Motor neuron (in vitro differentiated cells): ENCODE data around the gene ANKRD22. TPM values are rescaled to one million over a fixed set of nuclear protein-coding genes. Genes with fewer than 3 reads are reported as not detected.

Source experiments
- ATAC-seq, 8 experiments: fragments of 200-7000 bp; cut with Tn5 transposase; replicated peaks in 6 of 8; 2 replicates each; pipeline ENCODE4 v1.8.0; 2021; ENCODE audit warnings: mild to moderate bottlenecking in 8 of 8, moderate library complexity in 8 of 8
- H3K27ac ChIP-seq, 2 donors: fragments of 250-450 bp; sonication (Bioruptor Pico); 2 replicates each; pipeline ENCODE4 v1.9.0; 2021; ENCODE audit warnings: antibody characterized with exemption in 2 of 2, mild to moderate bottlenecking in 2 of 2, moderate library complexity in 1 of 2
- H3K4me1 ChIP-seq, 2 donors: fragments of 250-450 bp; sonication (Bioruptor Pico); replicated peaks in 1 of 2; 2 replicates each; pipeline ENCODE4 v1.6.1; 2021; ENCODE audit warnings: antibody characterized with exemption in 2 of 2, mild to moderate bottlenecking in 2 of 2, moderate library complexity in 1 of 2
- H3K4me3 ChIP-seq, 5 donors: fragments of 250-450 bp; sonication (Bioruptor Pico); 2 replicates each; pipeline ENCODE4 v1.9.0; 2021; ENCODE audit warnings: antibody characterized with exemption in 5 of 5, mild to moderate bottlenecking in 5 of 5, moderate library complexity in 4 of 5
- WGBS, 10 experiments: fragments of 450-650 bp; shearing (Covaris generic); methylation state at CpG; one replicate each; pipeline ENCODE4 v1.0.0; 2022; 5-methylcytosine and 5-hydroxymethylcytosine counted together
- in situ Hi-C, 9 experiments: fragments of 400-800 bp; cut with MboI; loops; one replicate each; pipeline ENCODE4 v1.15.0; 2021; ENCODE audit warnings: low sequenced_read_pairs in 9 of 9, low pct_unique_long_range_greater_than_20kb in 2 of 9; ENCODE audit not compliant: unreplicated experiment in 9 of 9
- total RNA-seq, 8 experiments: library from RNA; unstranded; fragments of 300-600 nt; gene quantifications; 2 replicates each; pipeline versions ENCODE4 v1.2.3 to v1.2.4, GENCODE V29; 2022

The ANKRD22 gene
- 10 to 100 TPM in 1 of 8 experiments, under 1 TPM in 1, not detected in 6; 0.28 to 15.9 TPM for total RNA-seq

- Histone ChIP-seq H3K27ac (no peak within 1 kb of the TSS), H3K4me1 (no peaks in the 10 kb centered on the region), H3K4me3 (no peak within 1 kb of the TSS)
- in situ Hi-C loops = no loop called here
- 29 to 90% (median 78%) methylated on average over 1 to 5 of the region's 5 CpGs; no CpG with 5 or more reads in 1 of the 10 experiments for WGBS, 10 experiments
- peak in 2 of 8 experiments; percentile 65 to 67 for ATAC-seq
Measured at GRCh38 chr10:88851706-88852105, at the start of gene ANKRD22. Gene ANKRD22, minus strand, starts transcription at chr10:88851844. Its CDS starts 237 bp downstream, at chr10:88851607.

GRCh38 chr10:88899886-88900285 lies 48.2 kb upstream of the ANKRD22 start:
- in situ Hi-C loops = no loop called here
- H3K4me3 ChIP-seq = no peak overlapping the region
- ATAC-seq = no peak
- no peak overlapping the region for H3K27ac ChIP-seq
- H3K4me1 ChIP-seq = no peaks in the 10 kb centered on the region
- WGBS, 10 experiments = 83 to 100% (median 96%) methylated on average over 2 of the region's 2 CpGs; no CpG with 5 or more reads in 3 of the 10 experiments

DNA sequence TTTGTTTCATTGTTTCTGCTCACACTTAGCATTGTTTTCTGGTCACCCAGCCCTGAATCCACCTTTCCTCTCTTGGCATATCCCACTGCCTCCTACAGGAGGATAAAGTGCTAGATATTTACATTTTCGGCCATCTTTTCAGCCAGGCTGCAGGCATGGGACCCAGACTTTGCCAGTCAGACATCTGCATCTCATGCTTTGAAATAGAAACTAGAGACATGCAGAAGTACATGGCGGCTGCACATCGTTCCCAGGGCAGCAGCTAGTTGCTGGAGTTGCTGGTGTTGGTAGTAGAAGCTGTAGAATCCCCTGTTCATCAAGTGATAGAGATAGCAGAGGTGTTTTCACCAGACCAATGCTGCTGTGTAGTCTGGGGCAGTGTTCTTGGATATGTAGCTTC lies 47.1 kb upstream of the ANKRD22 start:
- no peaks in the 10 kb centered on the region for H3K4me1 ChIP-seq
- H3K27ac ChIP-seq = no peak overlapping the region
- in situ Hi-C loops = no loop called here
- no peak for ATAC-seq
- WGBS, 10 experiments = 75 to 100% (median 93%) methylated on average over 1 to 3 of the region's 3 CpGs; no CpG with 5 or more reads in 1 of the 10 experiments
- no peak overlapping the region for H3K4me3 ChIP-seq

DNA sequence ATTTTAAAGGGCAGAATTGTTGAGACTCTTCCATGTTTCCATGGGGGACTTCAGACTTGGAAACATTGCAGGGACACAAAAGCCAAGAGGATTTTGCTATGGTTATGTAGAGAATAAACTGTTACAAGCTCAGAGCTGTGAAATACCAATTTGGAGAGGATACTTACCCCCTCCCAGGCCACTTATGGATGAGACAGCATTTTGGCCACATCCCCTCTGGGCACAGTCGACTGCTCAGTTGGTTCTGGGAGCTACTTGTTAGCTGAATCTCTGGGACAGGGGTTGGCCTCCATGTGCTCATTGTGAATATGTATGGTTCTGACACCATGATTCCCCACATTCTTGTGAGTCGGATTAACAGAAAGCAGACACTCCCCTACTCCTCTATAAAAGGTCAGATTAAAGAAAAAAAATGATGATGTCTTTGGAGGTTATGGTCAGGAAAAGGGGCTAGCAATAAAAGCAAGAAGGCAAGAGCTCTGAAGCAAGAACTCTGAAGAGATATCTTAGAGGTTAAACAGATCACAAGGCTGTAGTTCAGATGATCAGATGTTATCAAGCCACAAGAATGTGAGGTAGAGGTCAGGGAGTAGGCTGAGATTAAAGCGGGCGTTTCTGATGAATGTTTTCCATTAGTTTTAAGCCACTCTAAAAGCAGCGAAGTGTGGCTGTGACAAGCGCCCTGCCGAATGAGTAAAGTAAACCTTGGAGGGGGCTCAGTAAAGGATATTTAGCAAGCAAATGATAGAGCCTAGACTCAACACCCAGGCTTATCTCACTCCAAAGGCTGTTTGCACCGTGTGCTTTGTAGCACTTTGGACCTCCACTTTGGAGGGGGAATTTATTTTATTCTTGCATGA lies 45.6 kb upstream of the ANKRD22 start:
- Histone ChIP-seq H3K4me1 (no peaks in the 10 kb centered on the region), H3K4me3 (no peak overlapping the region), H3K27ac (no peak overlapping the region)
- in situ Hi-C loops = no loop called here
- ATAC-seq = peak in 6 of 8 experiments; percentile 25 to 93 (median 84)
- WGBS, 10 experiments = 0 to 97% (median 77%) methylated on average over 1 to 8 of the region's 8 CpGs

DNA sequence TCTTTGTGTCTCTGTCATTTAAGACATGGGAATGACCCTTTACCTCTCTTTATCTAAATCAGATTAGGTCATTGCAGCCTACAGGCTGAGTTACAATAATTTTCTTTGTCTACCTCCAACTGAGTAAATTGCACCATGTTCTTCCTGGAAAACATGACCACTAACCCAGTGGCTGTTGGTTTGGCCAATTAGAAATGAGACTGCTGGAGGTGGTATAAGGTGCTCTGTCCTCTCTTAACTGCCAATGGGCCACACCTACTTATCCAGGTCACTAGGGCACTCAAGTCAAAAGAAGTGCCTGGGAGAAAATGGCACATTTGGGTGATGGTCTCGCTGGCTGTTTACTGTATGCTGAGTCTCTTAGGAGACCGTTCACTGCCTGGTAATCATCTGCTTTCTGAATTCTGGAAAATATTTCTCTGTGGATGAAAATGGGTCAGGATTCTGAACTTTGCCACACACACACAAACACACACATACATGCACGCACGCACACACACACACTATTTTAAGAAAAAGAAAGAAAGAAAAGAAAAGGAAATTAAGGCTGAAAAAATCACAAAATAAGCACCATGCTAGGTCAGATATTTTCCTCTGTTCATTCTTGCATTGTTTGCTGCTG lies 44.8 kb upstream of the ANKRD22 start:
- 40 to 100% (median 90%) methylated on average over 1 to 4 of the region's 4 CpGs; no CpG with 5 or more reads in 1 of the 10 experiments for WGBS, 10 experiments
- Histone ChIP-seq H3K4me3 (no peak overlapping the region), H3K4me1 (no peaks in the 10 kb centered on the region), H3K27ac (no peak overlapping the region)
- in situ Hi-C loops = no loop called here
- ATAC-seq = peak in 3 of 8 experiments; percentile 10 to 75 (median 15)

- no peaks in the 10 kb centered on the region for H3K4me1 ChIP-seq
- no peak overlapping the region for H3K4me3 ChIP-seq
- 88 to 100% (median 100%) methylated on average over 1 of the region's 1 CpG; no CpG with 5 or more reads in 5 of the 10 experiments for WGBS, 10 experiments
- in situ Hi-C loops = no loop called here
- no peak overlapping the region for H3K27ac ChIP-seq
- no peak for ATAC-seq
Measured at GRCh38 chr10:88895250-88895649, 43.6 kb upstream of the ANKRD22 start.

DNA sequence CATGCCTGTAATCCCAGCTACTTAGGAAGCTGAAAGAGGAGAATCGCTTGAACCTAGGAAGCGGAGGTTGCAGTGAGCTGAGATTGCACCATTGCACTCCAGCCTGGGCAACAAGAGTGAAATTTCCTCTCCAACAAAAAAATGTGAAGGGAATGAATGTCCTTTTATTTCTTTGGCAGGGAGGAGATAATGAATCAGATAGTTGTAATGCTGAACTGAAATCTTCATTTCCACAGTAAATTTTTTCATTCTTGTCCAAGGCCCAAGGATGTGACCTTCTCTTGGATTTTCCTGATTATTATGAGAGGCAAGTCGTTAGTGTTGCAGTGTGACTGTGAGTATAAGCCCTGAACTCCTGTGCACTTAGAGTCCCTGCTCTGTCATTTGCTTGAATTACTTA lies 42.0 kb upstream of the ANKRD22 start:
- Histone ChIP-seq H3K27ac (no peak overlapping the region), H3K4me1 (no peaks in the 10 kb centered on the region), H3K4me3 (no peak overlapping the region)
- in situ Hi-C loops = no loop called here
- 0 to 100% (median 60%) methylated on average over 1 to 3 of the region's 3 CpGs; no CpG with 5 or more reads in 3 of the 10 experiments for WGBS, 10 experiments
- no peak for ATAC-seq

DNA sequence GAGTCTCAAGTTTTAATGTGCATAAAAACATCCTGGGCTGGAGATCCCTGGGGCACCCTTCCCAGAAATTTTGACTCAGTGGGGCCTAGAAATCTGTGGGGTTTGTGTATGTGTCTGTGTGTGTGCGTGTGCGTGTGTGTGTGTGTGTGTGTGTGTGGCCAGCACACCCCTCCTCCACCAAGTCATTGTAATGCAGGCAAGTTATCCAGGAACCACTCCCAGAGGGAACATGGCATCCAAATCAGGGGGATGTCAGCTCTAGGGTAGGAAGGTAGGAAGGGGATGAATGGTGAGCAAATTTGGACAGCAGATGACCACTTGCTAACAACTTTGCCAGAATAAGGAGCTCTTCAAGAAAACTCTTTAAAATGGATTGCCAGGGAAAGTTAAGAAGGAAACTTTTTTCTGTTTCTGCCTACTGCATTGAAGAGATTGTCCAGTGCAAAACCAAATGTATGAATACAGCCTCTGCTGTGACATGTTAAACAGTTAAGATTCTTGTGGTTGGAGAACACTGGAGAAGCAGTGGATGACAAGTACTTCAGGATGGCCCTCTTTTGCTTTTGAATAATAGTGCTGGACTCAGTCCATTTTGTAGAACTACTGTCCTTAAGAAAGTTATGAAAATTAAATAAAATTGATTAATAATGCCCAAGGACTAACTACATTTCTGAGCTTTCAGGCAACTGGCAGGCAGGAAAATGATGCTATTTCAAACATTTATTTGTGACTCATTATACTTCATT lies 40.8 kb upstream of the ANKRD22 start:
- no peaks in the 10 kb centered on the region for H3K4me1 ChIP-seq
- no peak overlapping the region for H3K4me3 ChIP-seq
- WGBS, 10 experiments = 42 to 82% (median 70%) methylated on average over 2 of the region's 2 CpGs; no CpG with 5 or more reads in 5 of the 10 experiments
- H3K27ac ChIP-seq = no peak overlapping the region
- peak in 2 of 8 experiments; percentile 39 to 42 for ATAC-seq
- in situ Hi-C loops = no loop called here

DNA sequence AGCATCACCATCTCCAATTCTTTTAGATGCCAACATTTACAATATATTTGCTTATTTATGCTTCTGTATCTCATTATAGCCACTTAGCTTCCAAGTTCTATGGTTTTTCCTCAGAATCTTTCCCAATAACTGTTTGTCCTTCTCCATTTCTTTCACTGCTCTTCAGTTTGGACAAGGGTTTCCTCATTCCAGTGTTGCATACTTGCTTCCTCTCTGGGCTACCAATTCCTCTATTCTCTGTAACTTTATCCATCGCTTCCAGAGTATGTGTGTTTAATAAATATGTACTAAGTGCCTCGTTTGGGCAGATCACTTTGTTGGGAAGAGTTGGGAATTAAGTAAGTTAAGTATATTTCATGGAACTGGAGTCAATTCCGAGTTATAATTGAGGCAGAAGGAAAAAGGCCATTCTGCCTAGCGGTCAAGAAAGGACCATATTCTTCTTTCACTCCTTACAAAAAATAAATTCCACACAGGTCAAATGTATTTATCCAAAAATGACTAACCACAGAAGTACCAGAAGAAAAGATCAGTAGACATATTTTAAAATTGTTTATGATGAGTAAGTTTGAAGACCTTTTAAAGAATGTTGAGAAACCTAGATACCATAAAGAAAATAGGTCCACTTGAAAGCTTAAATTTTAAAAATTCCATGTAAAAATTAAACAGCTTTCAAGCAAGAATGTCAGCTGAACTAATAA lies 39.2 kb upstream of the ANKRD22 start:
- in situ Hi-C loops = no loop called here
- WGBS, 10 experiments = 83 to 100% (median 95%) methylated on average over 1 to 4 of the region's 4 CpGs
- Histone ChIP-seq H3K27ac (no peak overlapping the region), H3K4me3 (no peak overlapping the region), H3K4me1 (peaks cover 4 to 13% of the 10 kb centered on the region in 2 donors)
- ATAC-seq = no peak

DNA sequence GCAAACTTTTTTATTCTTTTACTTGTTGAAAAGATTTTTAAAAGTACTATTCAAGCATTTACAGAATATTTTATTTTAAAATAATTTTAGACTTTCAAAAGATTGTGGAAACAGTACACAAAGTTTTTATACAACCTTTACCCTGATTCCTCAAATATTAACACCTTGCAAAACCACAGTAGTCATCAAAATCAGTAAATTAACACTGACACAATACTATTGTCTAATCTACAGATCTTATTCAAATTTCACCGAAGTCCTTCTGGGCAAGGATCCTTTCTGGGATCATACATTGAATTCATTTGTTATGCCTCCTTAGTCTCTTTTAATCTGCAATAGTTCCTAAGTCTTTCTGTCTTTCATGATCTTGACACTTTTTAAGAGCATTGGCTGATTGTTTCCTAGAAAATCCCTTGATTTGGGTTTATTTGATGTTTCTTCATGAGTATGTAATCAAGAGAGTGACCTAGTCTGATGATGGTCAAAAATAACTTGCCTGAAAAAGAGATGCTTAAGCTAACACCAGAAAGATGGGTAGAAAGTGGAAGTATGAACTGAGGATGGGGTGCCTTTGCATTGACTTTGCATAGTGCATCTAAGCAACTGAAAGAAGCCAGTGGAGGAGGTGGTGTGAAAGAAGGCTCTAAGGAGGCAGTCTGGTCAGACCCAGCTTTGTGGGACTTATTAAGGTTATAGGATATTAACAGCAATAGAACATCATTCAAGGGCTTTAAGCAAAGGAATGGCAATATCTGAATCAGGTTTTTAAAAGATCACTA lies 38.1 kb upstream of the ANKRD22 start:
- ATAC-seq = no peak
- in situ Hi-C loops = no loop called here
- H3K4me1 ChIP-seq = peaks cover 4 to 13% of the 10 kb centered on the region in 2 donors
- no peak overlapping the region for H3K4me3 ChIP-seq
- 73 to 100% (median 96%) methylated on average over 1 of the region's 1 CpG; no CpG with 5 or more reads in 2 of the 10 experiments for WGBS, 10 experiments
- H3K27ac ChIP-seq = no peak overlapping the region

DNA sequence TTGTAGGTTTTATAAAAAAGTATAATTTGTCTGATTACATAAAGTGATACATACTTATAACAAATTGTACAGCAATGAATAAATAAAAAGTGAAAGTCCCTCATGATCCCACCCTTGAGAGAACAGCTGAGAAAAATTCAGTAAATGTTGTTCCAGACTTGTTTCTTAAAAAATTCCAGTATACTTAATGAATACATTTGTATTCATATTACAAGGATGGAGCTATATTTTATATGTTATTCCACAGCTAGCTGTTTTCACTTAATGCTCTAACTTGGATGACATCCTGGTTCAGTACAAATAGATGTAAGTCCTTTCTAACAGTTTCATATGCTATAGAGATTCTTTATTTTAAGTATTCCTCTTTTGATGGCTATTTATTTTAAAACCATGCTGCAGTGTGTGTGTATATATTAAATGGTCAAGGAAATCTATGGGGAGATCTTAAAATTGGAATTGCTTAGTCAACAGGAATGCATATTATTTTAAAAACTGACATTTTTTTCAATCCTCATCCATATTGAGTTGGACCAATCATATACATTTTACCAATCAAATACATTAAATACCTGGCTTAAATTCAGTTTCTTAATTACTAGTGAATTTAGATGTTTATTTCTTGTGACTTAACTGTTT lies 37.3 kb upstream of the ANKRD22 start:
- in situ Hi-C loops = no loop called here
- no peak overlapping the region for H3K4me3 ChIP-seq
- peaks cover 4 to 13% of the 10 kb centered on the region in 2 donors for H3K4me1 ChIP-seq
- H3K27ac ChIP-seq = no peak overlapping the region
- ATAC-seq = no peak

- ATAC-seq = peak in 5 of 8 experiments; percentile 74 to 91 (median 77)
- Histone ChIP-seq H3K4me1 (peaks cover 12 to 28% of the 10 kb centered on the region in 2 donors), H3K27ac (no peak overlapping the region), H3K4me3 (no peak overlapping the region)
- in situ Hi-C loops = no loop called here
Measured at GRCh38 chr10:88886557-88886956, 34.9 kb upstream of the ANKRD22 start.
